ENCODE measurements around the gene KRT3. TPM values are rescaled to one million over a fixed set of nuclear protein-coding genes. Genes with fewer than 3 reads are reported as not detected.

The KRT3 gene
- total RNA-seq, 1 donor from 2014 or later: not detected

DNA sequence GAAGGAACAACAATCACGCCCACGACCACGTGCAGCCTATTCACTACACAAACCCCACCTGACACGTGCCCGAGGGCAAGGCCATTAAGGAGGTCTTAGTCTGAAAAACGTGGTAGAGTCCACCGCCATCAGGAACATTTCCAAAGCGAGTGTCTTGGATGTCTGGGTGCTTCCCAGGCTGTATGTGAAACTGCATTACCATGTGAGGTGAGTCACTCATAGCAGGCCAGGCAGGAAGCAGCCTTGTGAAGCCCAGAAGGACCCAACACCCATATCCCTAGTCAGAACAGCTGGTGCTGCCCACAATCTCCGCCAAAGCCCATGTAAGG lies 41.5 kb upstream of the KRT3 start:
- TF ChIP-seq, protein P1, sequence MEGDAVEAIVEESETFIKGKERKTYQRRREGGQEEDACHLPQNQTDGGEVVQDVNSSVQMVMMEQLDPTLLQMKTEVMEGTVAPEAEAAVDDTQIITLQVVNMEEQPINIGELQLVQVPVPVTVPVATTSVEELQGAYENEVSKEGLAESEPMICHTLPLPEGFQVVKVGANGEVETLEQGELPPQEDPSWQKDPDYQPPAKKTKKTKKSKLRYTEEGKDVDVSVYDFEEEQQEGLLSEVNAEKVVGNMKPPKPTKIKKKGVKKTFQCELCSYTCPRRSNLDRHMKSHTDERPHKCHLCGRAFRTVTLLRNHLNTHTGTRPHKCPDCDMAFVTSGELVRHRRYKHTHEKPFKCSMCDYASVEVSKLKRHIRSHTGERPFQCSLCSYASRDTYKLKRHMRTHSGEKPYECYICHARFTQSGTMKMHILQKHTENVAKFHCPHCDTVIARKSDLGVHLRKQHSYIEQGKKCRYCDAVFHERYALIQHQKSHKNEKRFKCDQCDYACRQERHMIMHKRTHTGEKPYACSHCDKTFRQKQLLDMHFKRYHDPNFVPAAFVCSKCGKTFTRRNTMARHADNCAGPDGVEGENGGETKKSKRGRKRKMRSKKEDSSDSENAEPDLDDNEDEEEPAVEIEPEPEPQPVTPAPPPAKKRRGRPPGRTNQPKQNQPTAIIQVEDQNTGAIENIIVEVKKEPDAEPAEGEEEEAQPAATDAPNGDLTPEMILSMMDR (IDR thresholded peaks at IDR 0.05; ENCODE audit: insufficient read depth, low read length, poor library complexity, severe bottlenecking): no peak
- peak; percentile 66 for DNase-seq (ENCODE audit: low read depth)
- H3K27me3 ChIP-seq (ENCODE audit: control insufficient read depth, insufficient read depth, low read length): peaks cover 2% of the 10 kb centered on the region
- no peaks in the 10 kb centered on the region for H3K36me3 ChIP-seq (ENCODE audit: control insufficient read depth, insufficient read depth, low read length)
- no peak overlapping the region for H3K4me3 ChIP-seq (ENCODE audit: low read depth, low read length)

DNA sequence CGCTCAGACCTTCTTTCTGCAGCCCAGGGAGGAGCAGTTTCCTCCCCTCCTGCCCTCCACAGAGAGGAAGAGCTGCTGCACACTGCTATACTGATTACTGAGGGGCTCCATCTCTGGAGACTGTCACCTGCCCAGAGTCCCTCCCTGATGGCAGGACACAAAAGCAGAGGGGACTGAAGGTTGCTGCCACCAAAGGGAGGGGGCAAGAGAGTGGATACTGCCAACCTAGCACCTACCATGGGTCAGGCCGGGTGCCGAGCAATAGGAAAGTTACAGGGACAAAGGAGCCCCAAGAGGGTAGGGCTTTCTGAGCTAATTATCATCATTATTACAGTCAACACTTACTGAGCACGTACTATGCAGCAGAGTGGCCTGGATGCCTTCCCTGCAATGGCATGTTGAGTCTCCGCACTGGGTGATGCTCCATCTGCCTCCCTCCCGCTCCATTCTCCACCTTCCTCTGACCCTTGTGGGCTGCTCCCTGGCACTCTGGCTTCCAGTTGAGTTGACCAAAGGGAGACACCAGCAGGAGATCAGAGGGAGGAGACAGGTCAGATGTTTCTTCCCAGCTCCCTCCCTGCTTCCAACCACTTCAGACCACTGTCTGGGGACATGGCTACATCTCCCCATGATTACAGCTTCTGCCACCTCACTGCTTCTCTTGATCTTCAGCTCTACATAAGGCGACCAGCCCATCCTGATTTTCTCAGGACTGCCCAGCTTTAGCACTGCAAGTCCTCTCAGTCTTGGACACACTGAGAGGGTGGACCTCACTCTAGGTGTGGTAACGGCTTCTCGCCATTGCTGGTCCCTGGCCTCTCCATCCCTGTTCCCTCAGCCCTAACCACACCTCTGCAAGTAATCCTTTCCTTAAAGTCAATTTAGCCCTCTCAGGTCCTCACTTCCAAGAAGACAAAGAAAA lies 40.8 kb upstream of the KRT3 start:
- peaks cover 2% of the 10 kb centered on the region for H3K27me3 ChIP-seq (ENCODE audit: control insufficient read depth, insufficient read depth, low read length)
- no peak for DNase-seq (ENCODE audit: low read depth)
- no peaks in the 10 kb centered on the region for H3K36me3 ChIP-seq (ENCODE audit: control insufficient read depth, insufficient read depth, low read length)
- H3K4me3 ChIP-seq (ENCODE audit: low read depth, low read length): no peak overlapping the region
- TF ChIP-seq, protein P1 (IDR thresholded peaks at IDR 0.05; ENCODE audit: insufficient read depth, low read length, poor library complexity, severe bottlenecking): no peak

DNA sequence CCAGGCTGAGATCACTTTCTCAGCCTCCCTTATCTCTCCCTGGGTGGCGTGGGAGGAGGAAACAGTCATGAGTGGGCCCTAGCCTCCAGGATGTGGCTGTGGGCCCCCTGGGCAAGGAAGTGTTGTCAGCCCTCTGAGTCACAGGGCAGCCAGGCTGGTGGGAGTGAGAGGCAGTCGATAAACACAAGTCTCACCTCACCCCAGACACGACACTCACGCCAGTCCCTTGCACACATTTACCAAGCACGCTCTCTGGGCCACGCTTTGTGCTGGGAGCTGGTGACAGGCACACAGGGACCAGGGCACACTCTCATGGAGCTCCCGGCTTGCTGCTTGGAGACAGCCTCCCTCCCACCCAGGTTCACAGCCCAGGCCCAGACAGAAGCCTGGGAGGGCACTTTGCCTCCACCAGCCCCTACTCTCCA lies 40.1 kb upstream of the KRT3 start:
- TF ChIP-seq, protein P1 (IDR thresholded peaks at IDR 0.05; ENCODE audit: insufficient read depth, low read length, poor library complexity, severe bottlenecking): no peak
- H3K36me3 ChIP-seq (ENCODE audit: control insufficient read depth, insufficient read depth, low read length): no peaks in the 10 kb centered on the region
- no peak overlapping the region for H3K4me3 ChIP-seq (ENCODE audit: low read depth, low read length)
- DNase-seq (ENCODE audit: low read depth): no peak
- peaks cover 2% of the 10 kb centered on the region for H3K27me3 ChIP-seq (ENCODE audit: control insufficient read depth, insufficient read depth, low read length)

DNA sequence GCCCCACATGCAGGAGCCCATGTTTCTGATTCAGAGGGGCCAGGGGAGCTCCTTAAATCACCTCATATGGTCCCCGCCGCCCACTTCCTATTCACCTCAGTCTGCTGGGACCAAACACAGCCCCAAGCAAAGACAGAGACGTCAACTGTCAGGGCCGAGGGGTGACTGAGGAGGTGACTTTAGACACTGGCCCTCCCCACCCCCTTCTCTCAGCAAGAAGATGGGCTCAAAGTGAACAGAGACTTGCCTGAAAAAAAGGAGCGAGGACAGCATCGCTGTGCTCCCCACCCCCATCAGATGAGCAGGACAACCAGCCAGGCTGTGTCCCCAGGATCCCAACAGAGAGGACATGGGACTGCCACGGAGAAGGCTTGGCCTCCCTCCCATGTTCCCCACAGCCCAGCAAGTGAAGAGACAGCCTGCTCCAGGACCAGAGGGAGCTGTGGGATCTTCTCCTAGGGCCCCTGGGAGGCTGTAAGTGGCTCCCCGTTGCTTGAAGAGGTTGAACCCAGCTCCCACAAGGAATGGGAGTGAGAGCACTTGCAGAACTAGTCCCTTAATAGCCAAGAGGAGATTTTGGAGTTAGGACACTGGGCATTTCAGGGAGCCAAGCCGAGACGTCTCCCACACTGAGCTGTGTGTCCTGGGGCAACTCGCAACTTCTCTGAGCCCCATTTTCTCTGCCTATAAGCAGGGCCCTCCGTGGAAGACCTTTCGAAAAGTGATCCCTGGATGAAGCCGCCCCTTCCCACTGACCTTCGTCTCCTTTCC lies 39.5 kb upstream of the KRT3 start:
- no peak overlapping the region for H3K4me3 ChIP-seq (ENCODE audit: low read depth, low read length)
- H3K36me3 ChIP-seq (ENCODE audit: control insufficient read depth, insufficient read depth, low read length): no peaks in the 10 kb centered on the region
- H3K27me3 ChIP-seq (ENCODE audit: control insufficient read depth, insufficient read depth, low read length): peaks cover 2% of the 10 kb centered on the region
- TF ChIP-seq, protein P1 (IDR thresholded peaks at IDR 0.05; ENCODE audit: insufficient read depth, low read length, poor library complexity, severe bottlenecking): no peak
- no peak for DNase-seq (ENCODE audit: low read depth)

DNA sequence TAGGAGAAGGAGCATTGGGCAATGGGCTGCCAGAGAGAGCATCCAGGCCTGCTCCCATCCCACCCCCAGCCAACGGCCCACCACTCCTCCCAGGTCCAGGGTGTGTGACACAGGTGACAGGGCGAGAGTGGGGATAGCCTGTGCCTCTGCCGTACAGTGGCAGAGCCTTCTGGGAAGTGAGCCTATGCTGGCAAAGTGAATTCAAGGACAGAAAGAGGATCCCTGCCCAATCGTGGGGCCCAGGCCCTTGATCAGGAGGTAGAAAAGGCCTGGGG lies 38.7 kb upstream of the KRT3 start:
- H3K4me3 ChIP-seq (ENCODE audit: low read depth, low read length): no peak overlapping the region
- H3K36me3 ChIP-seq (ENCODE audit: control insufficient read depth, insufficient read depth, low read length): no peaks in the 10 kb centered on the region
- TF ChIP-seq, protein P1 (IDR thresholded peaks at IDR 0.05; ENCODE audit: insufficient read depth, low read length, poor library complexity, severe bottlenecking): no peak
- no peaks in the 10 kb centered on the region for H3K27me3 ChIP-seq (ENCODE audit: control insufficient read depth, insufficient read depth, low read length)
- DNase-seq (ENCODE audit: low read depth): no peak
